Effector CD4-positive, alpha-beta T cell (primary cell): ENCODE data around the gene AASDHPPT.
"Not testable (repeated sequence)": the region's sequence is repeated elsewhere in the genome, so short reads cannot be mapped to it uniquely, and the experiment has no call there.

Experiments
- DNase-seq: peaks from one replicate; pipeline ENCODE4 v3.0.0-alpha.2; 2020
- total RNA-seq: gene quantifications from one replicate; lab custom pipeline; 2026; lab: John Stamatoyannopoulos, UW

Gene AASDHPPT
- total RNA-seq: 25.3 reads per million, percentile 52 among the genes with 10 or more reads in this experiment

- no peak for DNase-seq
Observed at GRCh38 chr11:106077609-106078455, at the start of gene AASDHPPT. Gene AASDHPPT (plus strand): TSS chr11:106077662. CDS start chr11:106077711, 49 bp downstream.

GRCh38 chr11:106030609-106031008, 46.9 kb upstream of the AASDHPPT start:
- DNase-seq: no peak

- no peak for DNase-seq
Observed at GRCh38 chr11:106031202-106031810, 46.2 kb upstream of the AASDHPPT start.

- no peak for DNase-seq
Observed at GRCh38 chr11:106031936-106032335, 45.5 kb upstream of the AASDHPPT start.

- DNase-seq: no peak
Observed at GRCh38 chr11:106032861-106033260, 44.6 kb upstream of the AASDHPPT start.

- no peak for DNase-seq
Observed at GRCh38 chr11:106043540-106043939, 33.9 kb upstream of the AASDHPPT start.

- DNase-seq: no peak
Observed at GRCh38 chr11:106047631-106048030, 29.8 kb upstream of the AASDHPPT start.

GRCh38 chr11:106049727-106050476, 27.6 kb upstream of the AASDHPPT start:
- DNase-seq: no peak

- no peak for DNase-seq
Observed at GRCh38 chr11:106051103-106051502, 26.4 kb upstream of the AASDHPPT start.

- not testable (repeated sequence) for DNase-seq
Observed at GRCh38 chr11:106058377-106058776, 19.1 kb upstream of the AASDHPPT start.

GRCh38 chr11:106059617-106060016, 17.8 kb upstream of the AASDHPPT start:
- no peak for DNase-seq

- DNase-seq: no peak
Observed at GRCh38 chr11:106061249-106061784, 16.1 kb upstream of the AASDHPPT start.

GRCh38 chr11:106061954-106062949, 15.2 kb upstream of the AASDHPPT start:
- no peak for DNase-seq

- DNase-seq: no peak
Observed at GRCh38 chr11:106063009-106063408, 14.5 kb upstream of the AASDHPPT start.

GRCh38 chr11:106070606-106071005, 6.9 kb upstream of the AASDHPPT start:
- no peak for DNase-seq

- DNase-seq: no peak
Observed at GRCh38 chr11:106072804-106073203, 4.7 kb upstream of the AASDHPPT start.

GRCh38 chr11:106076171-106076918, 1.1 kb upstream of the AASDHPPT start:
- DNase-seq: no peak

GRCh38 chr11:106076919-106077608, 398 bp upstream of the AASDHPPT start, which contains the start of gene KBTBD3:
Gene KBTBD3 (minus strand): TSS chr11:106077347. CDS start chr11:106059097, 18,250 bp downstream.
- peak; percentile 97 for DNase-seq

- no peak for DNase-seq
Observed at GRCh38 chr11:106082096-106082495, 4.6 kb downstream of the AASDHPPT start.

- no peak for DNase-seq
Observed at GRCh38 chr11:106086135-106086534, 8.7 kb downstream of the AASDHPPT start.
